ENCODE data around the gene NUMA1. TPM values are rescaled to one million over a fixed set of nuclear protein-coding genes. Genes with fewer than 3 reads are reported as not detected.

The NUMA1 gene
- total and polyA plus RNA-seq, 2 of the 13 experiments (the other 11 are each of a cell fraction or from before 2014, with no cell fraction given): 57.3 to 60.2 TPM

DNA sequence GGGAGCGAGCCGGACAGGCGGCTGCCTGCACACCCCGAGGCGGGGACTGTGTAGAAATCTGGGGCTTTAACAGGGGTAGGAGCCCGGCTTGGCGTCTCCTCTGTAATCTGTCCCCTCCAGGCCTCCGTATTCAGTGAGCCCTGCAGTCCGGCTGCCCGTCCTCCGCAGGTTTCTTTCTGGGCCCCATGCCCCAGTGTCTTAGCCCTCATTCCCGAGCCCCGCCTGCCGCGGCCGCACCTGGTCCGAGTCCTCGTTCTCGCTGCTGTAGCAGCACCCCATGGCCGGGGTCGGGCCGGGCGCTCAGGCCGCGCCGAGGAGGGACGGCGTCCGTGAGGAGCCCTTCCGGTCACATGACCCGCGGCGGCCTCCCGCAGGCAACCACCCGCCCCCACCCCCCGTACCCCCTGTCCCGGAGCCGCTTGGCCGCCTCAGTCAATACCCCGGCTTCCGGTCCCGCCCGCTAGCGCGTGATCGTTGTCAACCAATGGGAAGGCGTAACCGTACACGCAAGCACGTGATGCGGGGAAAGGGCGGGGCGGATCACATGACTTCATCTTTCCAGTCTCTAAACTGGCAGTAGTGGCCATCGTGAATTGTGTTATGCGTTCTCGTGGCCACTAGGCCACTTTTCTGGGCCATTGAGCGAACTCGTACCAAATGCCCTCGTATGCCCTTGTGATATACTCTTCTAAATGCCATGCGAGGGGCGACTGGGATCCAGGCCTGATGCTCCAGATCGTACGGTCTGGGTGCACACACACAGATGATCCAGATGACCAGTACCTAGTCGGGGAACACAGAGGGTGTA, 22.8 kb upstream of the NUMA1 start, which contains the start of gene LAMTOR1 (continued):
- TF ChIP-seq ZNF616 (CRISPR knock-in tag; IDR thresholded peaks at IDR 0.05; ENCODE audit: low read depth): no peak
- no peak for TF ChIP-seq CEBPG (CRISPR knock-in tag; IDR thresholded peaks at IDR 0.05)
- TF ChIP-seq, protein P1, sequence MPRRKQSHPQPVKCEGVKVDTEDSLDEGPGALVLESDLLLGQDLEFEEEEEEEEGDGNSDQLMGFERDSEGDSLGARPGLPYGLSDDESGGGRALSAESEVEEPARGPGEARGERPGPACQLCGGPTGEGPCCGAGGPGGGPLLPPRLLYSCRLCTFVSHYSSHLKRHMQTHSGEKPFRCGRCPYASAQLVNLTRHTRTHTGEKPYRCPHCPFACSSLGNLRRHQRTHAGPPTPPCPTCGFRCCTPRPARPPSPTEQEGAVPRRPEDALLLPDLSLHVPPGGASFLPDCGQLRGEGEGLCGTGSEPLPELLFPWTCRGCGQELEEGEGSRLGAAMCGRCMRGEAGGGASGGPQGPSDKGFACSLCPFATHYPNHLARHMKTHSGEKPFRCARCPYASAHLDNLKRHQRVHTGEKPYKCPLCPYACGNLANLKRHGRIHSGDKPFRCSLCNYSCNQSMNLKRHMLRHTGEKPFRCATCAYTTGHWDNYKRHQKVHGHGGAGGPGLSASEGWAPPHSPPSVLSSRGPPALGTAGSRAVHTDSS (CRISPR knock-in tag; conservative IDR thresholded peaks at IDR 0.05): no peak
- peak; percentile 48; the same call in 1 of the 2 replicates for TF ChIP-seq TBX2 (CRISPR knock-in tag; IDR thresholded peaks at IDR 0.05; ENCODE audit: borderline replicate concordance)
- peak; percentile 79 for TF ChIP-seq GABPA (IDR thresholded peaks at IDR 0.05; ENCODE audit: low read depth, low read length)
- TF ChIP-seq GABPA (CRISPR knock-in tag; IDR thresholded peaks at IDR 0.05; ENCODE audit: low read depth): peak; percentile 90
- TF ChIP-seq ATM (IDR thresholded peaks at IDR 0.05; ENCODE audit: borderline replicate concordance): no peak
- no peak for TF ChIP-seq ZFP36L1 (CRISPR knock-in tag; IDR thresholded peaks at IDR 0.05)
- TF ChIP-seq, protein P2, sequence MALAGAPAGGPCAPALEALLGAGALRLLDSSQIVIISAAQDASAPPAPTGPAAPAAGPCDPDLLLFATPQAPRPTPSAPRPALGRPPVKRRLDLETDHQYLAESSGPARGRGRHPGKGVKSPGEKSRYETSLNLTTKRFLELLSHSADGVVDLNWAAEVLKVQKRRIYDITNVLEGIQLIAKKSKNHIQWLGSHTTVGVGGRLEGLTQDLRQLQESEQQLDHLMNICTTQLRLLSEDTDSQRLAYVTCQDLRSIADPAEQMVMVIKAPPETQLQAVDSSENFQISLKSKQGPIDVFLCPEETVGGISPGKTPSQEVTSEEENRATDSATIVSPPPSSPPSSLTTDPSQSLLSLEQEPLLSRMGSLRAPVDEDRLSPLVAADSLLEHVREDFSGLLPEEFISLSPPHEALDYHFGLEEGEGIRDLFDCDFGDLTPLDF (CRISPR knock-in tag; IDR thresholded peaks at IDR 0.05): peak; percentile 40; the same call in 1 of the 2 replicates
- peak; percentile 37; the same call in 1 of the 2 replicates for TF ChIP-seq NFKB2 (CRISPR knock-in tag; IDR thresholded peaks at IDR 0.05; ENCODE audit: borderline replicate concordance)
- no peak for TF ChIP-seq PCBP1 (IDR thresholded peaks at IDR 0.05; ENCODE audit: borderline replicate concordance, low read depth, low read length)
- peak; percentile 98 for TF ChIP-seq GABPB1 (CRISPR knock-in tag; IDR thresholded peaks at IDR 0.05)
- TF ChIP-seq ZNF263 (CRISPR knock-in tag; IDR thresholded peaks at IDR 0.05): peak; percentile 74
- TF ChIP-seq TBX3 (IDR thresholded peaks at IDR 0.05; ENCODE audit: borderline replicate concordance): peak; percentile 49; the same call in 1 of the 2 replicates
- TF ChIP-seq, protein P3, sequence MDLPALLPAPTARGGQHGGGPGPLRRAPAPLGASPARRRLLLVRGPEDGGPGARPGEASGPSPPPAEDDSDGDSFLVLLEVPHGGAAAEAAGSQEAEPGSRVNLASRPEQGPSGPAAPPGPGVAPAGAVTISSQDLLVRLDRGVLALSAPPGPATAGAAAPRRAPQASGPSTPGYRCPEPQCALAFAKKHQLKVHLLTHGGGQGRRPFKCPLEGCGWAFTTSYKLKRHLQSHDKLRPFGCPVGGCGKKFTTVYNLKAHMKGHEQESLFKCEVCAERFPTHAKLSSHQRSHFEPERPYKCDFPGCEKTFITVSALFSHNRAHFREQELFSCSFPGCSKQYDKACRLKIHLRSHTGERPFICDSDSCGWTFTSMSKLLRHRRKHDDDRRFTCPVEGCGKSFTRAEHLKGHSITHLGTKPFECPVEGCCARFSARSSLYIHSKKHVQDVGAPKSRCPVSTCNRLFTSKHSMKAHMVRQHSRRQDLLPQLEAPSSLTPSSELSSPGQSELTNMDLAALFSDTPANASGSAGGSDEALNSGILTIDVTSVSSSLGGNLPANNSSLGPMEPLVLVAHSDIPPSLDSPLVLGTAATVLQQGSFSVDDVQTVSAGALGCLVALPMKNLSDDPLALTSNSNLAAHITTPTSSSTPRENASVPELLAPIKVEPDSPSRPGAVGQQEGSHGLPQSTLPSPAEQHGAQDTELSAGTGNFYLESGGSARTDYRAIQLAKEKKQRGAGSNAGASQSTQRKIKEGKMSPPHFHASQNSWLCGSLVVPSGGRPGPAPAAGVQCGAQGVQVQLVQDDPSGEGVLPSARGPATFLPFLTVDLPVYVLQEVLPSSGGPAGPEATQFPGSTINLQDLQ (CRISPR knock-in tag; IDR thresholded peaks at IDR 0.05): no peak
- TF ChIP-seq, protein P4, sequence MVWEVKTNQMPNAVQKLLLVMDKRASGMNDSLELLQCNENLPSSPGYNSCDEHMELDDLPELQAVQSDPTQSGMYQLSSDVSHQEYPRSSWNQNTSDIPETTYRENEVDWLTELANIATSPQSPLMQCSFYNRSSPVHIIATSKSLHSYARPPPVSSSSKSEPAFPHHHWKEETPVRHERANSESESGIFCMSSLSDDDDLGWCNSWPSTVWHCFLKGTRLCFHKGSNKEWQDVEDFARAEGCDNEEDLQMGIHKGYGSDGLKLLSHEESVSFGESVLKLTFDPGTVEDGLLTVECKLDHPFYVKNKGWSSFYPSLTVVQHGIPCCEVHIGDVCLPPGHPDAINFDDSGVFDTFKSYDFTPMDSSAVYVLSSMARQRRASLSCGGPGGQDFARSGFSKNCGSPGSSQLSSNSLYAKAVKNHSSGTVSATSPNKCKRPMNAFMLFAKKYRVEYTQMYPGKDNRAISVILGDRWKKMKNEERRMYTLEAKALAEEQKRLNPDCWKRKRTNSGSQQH (CRISPR knock-in tag; IDR thresholded peaks at IDR 0.05; ENCODE audit: low read depth): no peak
- TF ChIP-seq, protein P5, sequence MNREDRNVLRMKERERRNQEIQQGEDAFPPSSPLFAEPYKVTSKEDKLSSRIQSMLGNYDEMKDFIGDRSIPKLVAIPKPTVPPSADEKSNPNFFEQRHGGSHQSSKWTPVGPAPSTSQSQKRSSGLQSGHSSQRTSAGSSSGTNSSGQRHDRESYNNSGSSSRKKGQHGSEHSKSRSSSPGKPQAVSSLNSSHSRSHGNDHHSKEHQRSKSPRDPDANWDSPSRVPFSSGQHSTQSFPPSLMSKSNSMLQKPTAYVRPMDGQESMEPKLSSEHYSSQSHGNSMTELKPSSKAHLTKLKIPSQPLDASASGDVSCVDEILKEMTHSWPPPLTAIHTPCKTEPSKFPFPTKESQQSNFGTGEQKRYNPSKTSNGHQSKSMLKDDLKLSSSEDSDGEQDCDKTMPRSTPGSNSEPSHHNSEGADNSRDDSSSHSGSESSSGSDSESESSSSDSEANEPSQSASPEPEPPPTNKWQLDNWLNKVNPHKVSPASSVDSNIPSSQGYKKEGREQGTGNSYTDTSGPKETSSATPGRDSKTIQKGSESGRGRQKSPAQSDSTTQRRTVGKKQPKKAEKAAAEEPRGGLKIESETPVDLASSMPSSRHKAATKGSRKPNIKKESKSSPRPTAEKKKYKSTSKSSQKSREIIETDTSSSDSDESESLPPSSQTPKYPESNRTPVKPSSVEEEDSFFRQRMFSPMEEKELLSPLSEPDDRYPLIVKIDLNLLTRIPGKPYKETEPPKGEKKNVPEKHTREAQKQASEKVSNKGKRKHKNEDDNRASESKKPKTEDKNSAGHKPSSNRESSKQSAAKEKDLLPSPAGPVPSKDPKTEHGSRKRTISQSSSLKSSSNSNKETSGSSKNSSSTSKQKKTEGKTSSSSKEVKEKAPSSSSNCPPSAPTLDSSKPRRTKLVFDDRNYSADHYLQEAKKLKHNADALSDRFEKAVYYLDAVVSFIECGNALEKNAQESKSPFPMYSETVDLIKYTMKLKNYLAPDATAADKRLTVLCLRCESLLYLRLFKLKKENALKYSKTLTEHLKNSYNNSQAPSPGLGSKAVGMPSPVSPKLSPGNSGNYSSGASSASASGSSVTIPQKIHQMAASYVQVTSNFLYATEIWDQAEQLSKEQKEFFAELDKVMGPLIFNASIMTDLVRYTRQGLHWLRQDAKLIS (CRISPR knock-in tag; IDR thresholded peaks at IDR 0.05): no peak
- no peak for TF ChIP-seq GFI1 (CRISPR knock-in tag; IDR thresholded peaks at IDR 0.05; ENCODE audit: borderline replicate concordance)
